KG1 (cell line): ENCODE data around the gene FNDC10.
"Not testable (repeated sequence)": the region's sequence is repeated elsewhere in the genome, so short reads cannot be mapped to it uniquely, and the experiment has no call there.

ENCODE experiments used
- DNase-seq: peaks from one replicate; lab custom pipeline; 2025; lab: John Stamatoyannopoulos, UW

Gene FNDC10

GRCh38 chr1:1599935-1600860, at the start of gene FNDC10:
Gene FNDC10, minus strand, starts transcription at chr1:1600135. Its CDS starts 120 bp downstream, at chr1:1600015.
- no peak for DNase-seq

- DNase-seq: not testable (repeated sequence)
These were observed 48.3 kb upstream of the FNDC10 start for GRCh38 chr1:1648265-1648664.

- not testable (repeated sequence) for DNase-seq
These were observed 47.8 kb upstream of the FNDC10 start for GRCh38 chr1:1647567-1648241.

- not testable (repeated sequence) for DNase-seq
These were observed 46.4 kb upstream of the FNDC10 start for GRCh38 chr1:1646326-1646725.

- DNase-seq: not testable (repeated sequence)
These were observed 41.0 kb upstream of the FNDC10 start for GRCh38 chr1:1640711-1641461.

- DNase-seq: not testable (repeated sequence)
These were observed 40.1 kb upstream of the FNDC10 start for GRCh38 chr1:1640081-1640480.

- not testable (repeated sequence) for DNase-seq
These were observed 39.4 kb upstream of the FNDC10 start for GRCh38 chr1:1639368-1639767.

GRCh38 chr1:1638528-1638927, 38.6 kb upstream of the FNDC10 start:
- not testable (repeated sequence) for DNase-seq

GRCh38 chr1:1637479-1637875, 37.5 kb upstream of the FNDC10 start:
- DNase-seq: not testable (repeated sequence)

- DNase-seq: not testable (repeated sequence)
These were observed 36.9 kb upstream of the FNDC10 start for GRCh38 chr1:1636621-1637478.

GRCh38 chr1:1634613-1635012, 34.7 kb upstream of the FNDC10 start:
- not testable (repeated sequence) for DNase-seq

- not testable (repeated sequence) for DNase-seq
These were observed 33.5 kb upstream of the FNDC10 start for GRCh38 chr1:1633409-1633808.

GRCh38 chr1:1631782-1632420, 32.0 kb upstream of the FNDC10 start, which contains the start of gene MMP23B:
Gene MMP23B, plus strand, starts transcription at chr1:1632173. Its CDS starts 46 bp downstream, at chr1:1632219.
- no peak for DNase-seq

- DNase-seq: no peak
These were observed 31.2 kb upstream of the FNDC10 start for GRCh38 chr1:1630965-1631781.

GRCh38 chr1:1630191-1630964, 30.4 kb upstream of the FNDC10 start:
- DNase-seq: no peak

GRCh38 chr1:1629430-1630190, 29.7 kb upstream of the FNDC10 start:
- no peak for DNase-seq

- DNase-seq: no peak
These were observed 29.0 kb upstream of the FNDC10 start for GRCh38 chr1:1628754-1629429.
